Measurements from ENCODE around the gene GGT1.
"Not testable (repeated sequence)": the region's sequence is repeated elsewhere in the genome, so short reads cannot be mapped to it uniquely, and the experiment has no call there.

GGT1 gene

GRCh38 chr22:24590596-24591173 is 12.3 kb upstream of the GGT1 start:
- Histone ChIP-seq H3K36me3 (ENCODE audit: control insufficient read depth, insufficient read depth, low read length) (no peaks in the 10 kb centered on the region), H3K9me3 (ENCODE audit: control insufficient read depth, low read length) (no peaks in the 10 kb centered on the region), H3K4me1 (ENCODE audit: control insufficient read depth, insufficient read depth, low read length, poor library complexity, severe bottlenecking) (peaks cover 8% of the 10 kb centered on the region), H3K27me3 (replicated peaks; ENCODE audit: control insufficient read depth, insufficient read depth, low read length, poor library complexity, severe bottlenecking) (no peaks in the 10 kb centered on the region), H3K4me3 (ENCODE audit: insufficient read depth, low read depth, low read length, poor library complexity, severe bottlenecking) (no peak overlapping the region), H3K27ac (ENCODE audit: insufficient read depth, low read length, poor library complexity, severe bottlenecking) (no peak overlapping the region)
- no peak for DNase-seq

DNA sequence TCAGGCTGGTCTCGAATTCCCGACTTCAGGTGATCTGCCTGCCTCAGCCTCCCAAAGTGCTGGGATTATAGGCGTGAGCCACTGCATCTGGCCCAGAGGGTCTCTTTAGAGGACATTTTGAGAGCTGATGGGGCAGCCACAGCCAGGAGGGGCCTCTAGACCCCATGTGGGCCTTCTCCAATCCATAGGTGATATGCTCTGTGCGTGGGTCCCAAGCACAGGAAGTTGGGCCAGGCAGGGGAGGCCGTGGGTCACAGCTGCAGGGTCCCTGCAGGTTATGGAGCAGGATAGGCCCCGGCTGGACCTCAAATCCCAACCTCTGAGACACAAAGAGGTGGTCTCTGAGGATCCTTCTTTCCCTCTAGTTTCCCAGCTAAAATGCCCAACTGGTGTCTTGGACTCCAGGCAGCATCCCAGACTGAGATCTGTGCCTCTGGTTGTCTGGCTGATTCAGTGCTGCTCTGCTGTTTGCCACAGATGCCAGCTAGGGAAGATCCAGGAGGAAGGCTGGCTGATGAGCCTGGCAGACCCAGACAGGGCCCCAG is 11.6 kb upstream of the GGT1 start:
- Histone ChIP-seq H3K36me3 (ENCODE audit: control insufficient read depth, insufficient read depth, low read length) (no peaks in the 10 kb centered on the region), H3K4me1 (ENCODE audit: control insufficient read depth, insufficient read depth, low read length, poor library complexity, severe bottlenecking) (peaks cover 8% of the 10 kb centered on the region), H3K9me3 (ENCODE audit: control insufficient read depth, low read length) (no peaks in the 10 kb centered on the region), H3K4me3 (ENCODE audit: insufficient read depth, low read depth, low read length, poor library complexity, severe bottlenecking) (no peak overlapping the region), H3K27me3 (replicated peaks; ENCODE audit: control insufficient read depth, insufficient read depth, low read length, poor library complexity, severe bottlenecking) (no peaks in the 10 kb centered on the region), H3K27ac (ENCODE audit: insufficient read depth, low read length, poor library complexity, severe bottlenecking) (no peak overlapping the region)
- no peak for DNase-seq

DNA sequence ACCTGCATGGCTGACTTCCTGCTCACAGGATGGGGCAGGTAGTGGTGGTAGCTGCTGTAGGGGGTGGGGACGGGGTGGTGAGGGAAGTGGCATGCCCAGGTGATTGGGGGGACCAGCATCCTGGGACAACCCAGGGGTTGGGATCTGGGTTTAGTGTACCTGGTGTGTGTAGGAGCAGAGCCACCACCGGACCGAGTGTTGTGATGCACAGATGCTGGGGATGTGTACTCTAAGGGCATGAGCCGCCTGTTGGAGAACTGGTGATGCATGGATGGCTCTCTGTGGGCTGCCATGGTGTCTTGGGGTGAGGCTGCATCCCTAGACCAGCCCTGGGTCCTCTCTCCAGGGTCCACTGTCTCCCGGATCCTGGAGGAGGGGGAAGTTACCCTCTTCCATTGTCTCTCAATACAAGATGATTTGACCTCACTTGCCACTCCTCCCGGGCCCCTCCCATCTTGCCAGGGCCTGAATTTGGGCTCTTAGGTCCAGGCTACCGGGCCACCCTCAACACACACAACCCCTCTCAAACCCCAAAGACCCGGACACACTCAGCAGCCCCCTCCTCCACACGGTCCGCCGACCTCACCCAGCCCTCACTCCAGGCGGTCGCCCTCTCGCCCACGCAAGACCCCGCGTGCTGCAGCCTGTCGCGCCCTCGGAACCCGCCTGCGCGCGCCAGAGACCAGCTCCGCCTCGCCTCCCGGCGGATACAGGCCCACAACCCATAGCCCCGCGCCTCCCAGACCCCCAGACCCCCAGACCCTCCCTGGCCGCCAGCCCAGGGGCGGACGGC is 10.7 kb upstream of the GGT1 start:
- DNase-seq = no peak
- Histone ChIP-seq H3K4me3 (ENCODE audit: insufficient read depth, low read depth, low read length, poor library complexity, severe bottlenecking) (peak overlapping the region; percentile 57), H3K27ac (ENCODE audit: insufficient read depth, low read length, poor library complexity, severe bottlenecking) (no peak overlapping the region)

DNA sequence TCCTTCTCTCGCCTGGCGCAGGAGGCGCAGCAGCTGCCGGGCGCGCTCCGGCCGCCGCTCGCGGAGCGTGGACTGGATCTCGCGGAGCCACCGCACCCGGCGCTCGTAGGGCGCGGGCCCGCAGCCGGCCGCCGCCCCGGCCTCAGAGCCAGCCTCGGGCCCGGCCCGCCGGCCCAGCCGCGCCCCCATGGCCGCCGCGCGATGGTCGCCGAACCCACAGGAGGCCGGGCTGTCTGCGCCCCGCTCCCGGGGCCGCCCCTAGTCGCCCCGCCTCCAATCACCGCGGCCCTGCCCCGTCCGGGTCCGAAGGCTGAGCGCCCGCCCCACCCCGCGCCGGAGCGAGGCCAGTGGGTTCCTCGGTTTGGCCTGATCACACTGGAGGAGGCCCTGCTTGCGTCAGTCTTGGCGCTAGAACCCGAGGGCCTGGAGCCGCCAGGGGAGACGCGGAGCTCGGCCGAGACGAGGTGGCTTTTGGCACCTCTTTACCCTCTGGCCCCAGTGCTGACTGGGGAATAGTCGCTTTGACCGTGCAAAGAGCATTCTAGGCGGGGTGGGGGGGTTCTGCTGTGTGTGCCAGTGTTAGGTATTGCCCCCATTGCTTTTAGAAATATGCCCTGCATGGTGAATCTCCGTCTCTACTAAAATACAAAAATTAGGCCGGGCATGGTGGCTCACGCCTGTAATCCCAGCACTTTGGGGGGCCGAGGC is 10.0 kb upstream of the GGT1 start, which contains the start of gene LRRC75B:
TSS of gene LRRC75B (minus strand) at position 223 of the 708 bp plus-strand sequence. CDS start at position 189, 34 bp downstream.
- no peak for DNase-seq
- no peaks in the 10 kb centered on the region for H3K36me3 ChIP-seq (ENCODE audit: control insufficient read depth, insufficient read depth, low read length)
- H3K9me3 ChIP-seq (ENCODE audit: control insufficient read depth, low read length) = no peaks in the 10 kb centered on the region
- no peak within 1 kb of the TSS for H3K27ac ChIP-seq (ENCODE audit: insufficient read depth, low read length, poor library complexity, severe bottlenecking)
- peak within 1 kb of the TSS; percentile 57 for H3K4me3 ChIP-seq (ENCODE audit: insufficient read depth, low read depth, low read length, poor library complexity, severe bottlenecking)
- no peaks in the 10 kb centered on the region for H3K27me3 ChIP-seq (replicated peaks; ENCODE audit: control insufficient read depth, insufficient read depth, low read length, poor library complexity, severe bottlenecking)
- H3K4me1 ChIP-seq (ENCODE audit: control insufficient read depth, insufficient read depth, low read length, poor library complexity, severe bottlenecking) = peaks cover 8% of the 10 kb centered on the region

More for the DNA sequence above, 10.7 kb upstream of the GGT1 start:
- Histone ChIP-seq H3K27me3 (replicated peaks; ENCODE audit: control insufficient read depth, insufficient read depth, low read length, poor library complexity, severe bottlenecking) (no peaks in the 10 kb centered on the region), H3K9me3 (ENCODE audit: control insufficient read depth, low read length) (no peaks in the 10 kb centered on the region), H3K36me3 (ENCODE audit: control insufficient read depth, insufficient read depth, low read length) (no peaks in the 10 kb centered on the region), H3K4me1 (ENCODE audit: control insufficient read depth, insufficient read depth, low read length, poor library complexity, severe bottlenecking) (peaks cover 8% of the 10 kb centered on the region)

DNA sequence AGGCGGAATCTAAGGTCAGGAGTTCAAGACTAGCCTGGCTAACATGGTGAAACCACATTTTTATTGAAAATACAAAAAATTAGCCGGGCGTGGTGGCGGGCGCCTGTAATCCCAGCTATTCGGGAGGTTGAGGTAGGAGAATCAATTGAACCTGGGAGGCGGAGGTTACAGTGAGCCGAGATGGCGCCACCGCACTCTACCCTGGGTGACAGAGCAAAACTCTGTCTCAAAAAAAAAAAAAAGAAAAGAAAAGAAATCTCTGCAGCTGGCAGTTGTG is 9.5 kb upstream of the GGT1 start:
- H3K9me3 ChIP-seq (ENCODE audit: control insufficient read depth, low read length); H3K27me3 ChIP-seq (replicated peaks; ENCODE audit: control insufficient read depth, insufficient read depth, low read length, poor library complexity, severe bottlenecking); DNase-seq; H3K36me3 ChIP-seq (ENCODE audit: control insufficient read depth, insufficient read depth, low read length); H3K4me3 ChIP-seq (ENCODE audit: insufficient read depth, low read depth, low read length, poor library complexity, severe bottlenecking); H3K27ac ChIP-seq (ENCODE audit: insufficient read depth, low read length, poor library complexity, severe bottlenecking); H3K4me1 ChIP-seq (ENCODE audit: control insufficient read depth, insufficient read depth, low read length, poor library complexity, severe bottlenecking): not testable (repeated sequence)

- Histone ChIP-seq H3K36me3 (ENCODE audit: control insufficient read depth, insufficient read depth, low read length) (no peaks in the 10 kb centered on the region), H3K27ac (ENCODE audit: insufficient read depth, low read length, poor library complexity, severe bottlenecking) (no peak overlapping the region), H3K9me3 (ENCODE audit: control insufficient read depth, low read length) (no peaks in the 10 kb centered on the region), H3K4me3 (ENCODE audit: insufficient read depth, low read depth, low read length, poor library complexity, severe bottlenecking) (no peak overlapping the region), H3K27me3 (replicated peaks; ENCODE audit: control insufficient read depth, insufficient read depth, low read length, poor library complexity, severe bottlenecking) (no peaks in the 10 kb centered on the region), H3K4me1 (ENCODE audit: control insufficient read depth, insufficient read depth, low read length, poor library complexity, severe bottlenecking) (peaks cover 8% of the 10 kb centered on the region)
- DNase-seq = no peak
Observed at GRCh38 chr22:24593836-24594568, 9.0 kb upstream of the GGT1 start.

DNA sequence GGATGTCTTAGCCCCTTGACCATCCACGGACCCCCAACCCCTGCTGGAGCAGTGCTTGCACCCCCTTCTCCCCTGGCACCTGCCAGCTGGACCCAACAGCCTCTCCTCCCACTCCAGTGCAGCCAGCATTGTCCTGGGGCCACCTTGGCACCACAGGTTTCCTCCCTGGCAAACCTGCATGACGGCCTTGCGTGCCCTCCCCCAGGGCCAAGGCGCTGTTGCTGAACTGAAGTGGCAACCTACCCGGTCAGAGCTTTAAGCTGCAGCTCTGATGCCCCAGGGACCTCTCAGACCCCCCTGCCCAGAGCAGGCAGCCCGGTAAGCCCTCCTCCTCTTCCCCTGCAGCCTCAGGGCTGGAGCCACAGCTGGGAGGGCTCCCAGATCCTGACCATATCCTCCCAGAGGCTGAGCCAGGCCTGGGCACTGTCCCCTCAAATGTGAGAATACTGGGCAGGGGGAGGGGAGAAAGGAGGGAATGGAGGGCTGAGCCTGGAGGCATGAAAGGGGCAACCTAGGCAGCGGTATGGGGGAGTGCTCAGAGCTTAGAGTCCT is 8.3 kb upstream of the GGT1 start:
- no peak for DNase-seq
- Histone ChIP-seq H3K27me3 (replicated peaks; ENCODE audit: control insufficient read depth, insufficient read depth, low read length, poor library complexity, severe bottlenecking) (no peaks in the 10 kb centered on the region), H3K4me1 (ENCODE audit: control insufficient read depth, insufficient read depth, low read length, poor library complexity, severe bottlenecking) (peaks cover 8% of the 10 kb centered on the region), H3K4me3 (ENCODE audit: insufficient read depth, low read depth, low read length, poor library complexity, severe bottlenecking) (no peak overlapping the region), H3K9me3 (ENCODE audit: control insufficient read depth, low read length) (no peaks in the 10 kb centered on the region), H3K36me3 (ENCODE audit: control insufficient read depth, insufficient read depth, low read length) (no peaks in the 10 kb centered on the region), H3K27ac (ENCODE audit: insufficient read depth, low read length, poor library complexity, severe bottlenecking) (no peak overlapping the region)

GRCh38 chr22:24595228-24595627 is 7.8 kb upstream of the GGT1 start:
- DNase-seq = no peak
- H3K27me3 ChIP-seq (replicated peaks; ENCODE audit: control insufficient read depth, insufficient read depth, low read length, poor library complexity, severe bottlenecking) = no peaks in the 10 kb centered on the region
- no peak overlapping the region for H3K27ac ChIP-seq (ENCODE audit: insufficient read depth, low read length, poor library complexity, severe bottlenecking)
- peaks cover 8% of the 10 kb centered on the region for H3K4me1 ChIP-seq (ENCODE audit: control insufficient read depth, insufficient read depth, low read length, poor library complexity, severe bottlenecking)
- no peak overlapping the region for H3K4me3 ChIP-seq (ENCODE audit: insufficient read depth, low read depth, low read length, poor library complexity, severe bottlenecking)
- no peaks in the 10 kb centered on the region for H3K9me3 ChIP-seq (ENCODE audit: control insufficient read depth, low read length)
- H3K36me3 ChIP-seq (ENCODE audit: control insufficient read depth, insufficient read depth, low read length) = no peaks in the 10 kb centered on the region

DNA sequence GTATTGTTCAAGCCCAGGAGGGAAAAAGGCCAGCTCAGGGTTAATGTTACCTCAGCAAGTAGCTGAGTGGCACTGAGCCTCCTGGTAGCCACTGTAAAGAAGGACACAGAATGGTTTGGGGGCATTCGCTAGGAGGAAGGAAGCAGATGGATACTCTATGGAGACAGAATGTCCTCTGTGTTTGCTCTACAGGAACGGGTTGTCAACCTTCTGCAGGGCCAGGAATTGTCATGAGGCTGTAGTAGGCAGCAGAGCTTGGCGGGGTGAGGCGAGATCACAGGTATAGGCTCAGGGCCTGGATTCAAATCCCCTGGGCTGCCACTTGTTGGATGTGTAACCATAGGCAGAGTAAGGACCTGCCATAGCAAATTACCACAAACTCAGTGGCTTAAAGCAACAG is 7.1 kb upstream of the GGT1 start:
- no peak overlapping the region for H3K4me3 ChIP-seq (ENCODE audit: insufficient read depth, low read depth, low read length, poor library complexity, severe bottlenecking)
- no peaks in the 10 kb centered on the region for H3K27me3 ChIP-seq (replicated peaks; ENCODE audit: control insufficient read depth, insufficient read depth, low read length, poor library complexity, severe bottlenecking)
- no peaks in the 10 kb centered on the region for H3K36me3 ChIP-seq (ENCODE audit: control insufficient read depth, insufficient read depth, low read length)
- no peaks in the 10 kb centered on the region for H3K9me3 ChIP-seq (ENCODE audit: control insufficient read depth, low read length)
- H3K27ac ChIP-seq (ENCODE audit: insufficient read depth, low read length, poor library complexity, severe bottlenecking) = no peak overlapping the region
- peaks cover 8% of the 10 kb centered on the region for H3K4me1 ChIP-seq (ENCODE audit: control insufficient read depth, insufficient read depth, low read length, poor library complexity, severe bottlenecking)
- no peak for DNase-seq
